HG02852 (cell line): ENCODE data around the gene HYI.

Source experiments
- ATAC-seq: cut with Tn5 transposase; IDR thresholded peaks from one replicate; pipeline ENCODE4 v1.9.1; 2021; ENCODE audit warnings: mild to moderate bottlenecking, moderate library complexity; ENCODE audit not compliant: unreplicated experiment

Gene HYI

DNA sequence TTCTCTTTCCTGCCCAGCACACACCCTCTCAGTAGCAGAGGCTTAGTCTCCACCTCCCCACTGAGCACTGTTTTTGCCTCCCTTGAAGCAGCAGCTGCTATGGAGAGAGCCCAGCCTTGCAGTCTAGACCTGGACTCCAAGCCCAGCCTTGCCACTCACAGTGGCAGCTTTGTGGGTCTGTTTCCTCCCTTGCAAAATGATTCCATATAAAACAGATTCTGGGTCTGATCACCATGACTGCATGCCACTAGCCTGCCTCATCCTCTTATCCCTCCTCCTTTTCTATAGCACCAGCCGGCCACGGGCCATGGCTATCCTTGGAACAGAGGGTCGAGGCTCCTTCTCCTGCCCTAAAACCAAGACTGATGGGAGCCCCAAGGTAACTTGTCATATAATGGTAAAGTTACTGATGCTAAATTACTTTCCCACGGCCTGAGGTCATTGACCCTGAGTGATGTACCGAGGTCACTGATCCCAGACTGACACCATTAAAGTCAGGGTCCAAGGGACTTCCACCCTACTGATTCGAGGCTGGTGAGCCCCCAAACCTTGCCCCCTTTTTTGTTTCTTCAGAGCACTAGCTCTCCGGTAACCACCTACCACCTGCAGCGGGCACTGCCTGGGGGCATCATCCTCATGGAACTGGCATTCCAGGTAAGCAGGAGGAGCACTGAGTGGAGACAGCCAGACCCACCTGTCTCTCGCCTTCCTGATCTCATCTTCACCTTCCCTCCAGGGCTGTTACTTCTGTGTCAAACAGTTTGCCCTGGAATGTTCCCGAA, 7.9 kb downstream of the HYI start:
- ATAC-seq = no peak

DNA sequence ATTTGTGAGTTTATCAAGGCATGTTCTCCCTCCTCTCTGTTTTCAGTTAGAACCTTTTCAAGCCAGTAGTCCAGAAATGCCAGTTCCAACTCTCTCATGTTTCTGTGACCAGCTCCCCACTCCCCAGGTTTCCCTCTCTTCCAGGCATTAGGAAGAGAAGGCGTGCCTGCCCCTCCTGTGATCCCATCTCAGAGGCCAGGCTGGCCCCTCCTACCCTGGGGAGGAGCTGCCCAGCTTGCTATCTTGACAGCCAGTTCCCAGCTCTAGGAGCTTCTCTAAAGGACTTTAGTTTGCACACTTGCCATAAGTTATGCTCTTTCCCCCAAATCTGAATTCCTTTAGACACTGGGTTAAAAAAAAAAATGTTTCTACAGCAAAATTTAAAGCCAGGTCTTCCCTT, 8.9 kb downstream of the HYI start:
- no peak for ATAC-seq

DNA sequence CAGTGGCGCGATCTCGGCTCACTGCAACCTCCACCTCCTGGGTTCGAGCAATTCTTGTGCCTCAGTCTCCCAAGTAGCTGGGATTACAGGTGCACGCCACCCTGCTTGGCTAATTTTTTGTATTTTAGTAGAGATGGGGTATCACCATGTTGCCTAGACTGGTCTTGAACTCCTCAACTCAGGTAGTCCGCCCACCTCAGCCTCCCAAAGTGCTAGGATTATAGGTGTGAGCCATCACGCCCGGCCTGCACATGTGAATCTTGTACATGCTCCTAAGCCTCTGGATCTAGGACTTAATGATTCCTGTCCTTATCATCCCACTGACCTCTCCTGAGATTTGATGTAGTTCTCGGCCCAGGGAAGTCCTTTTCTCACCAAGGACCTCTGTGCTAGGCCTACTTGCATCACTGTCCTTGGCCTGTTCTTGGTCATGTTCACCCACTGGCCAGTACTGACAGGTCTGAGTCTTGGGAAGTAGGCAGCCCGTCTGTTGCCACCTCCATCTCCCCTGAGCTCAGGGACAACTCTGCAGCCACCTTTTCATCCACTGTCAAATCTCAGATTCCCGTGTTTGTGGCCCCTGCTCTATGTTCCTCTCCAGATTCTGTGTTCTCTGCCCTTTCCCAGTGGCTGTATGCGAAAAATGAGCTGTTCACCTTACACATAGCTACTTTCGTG, 9.4 kb downstream of the HYI start:
- ATAC-seq = no peak

DNA sequence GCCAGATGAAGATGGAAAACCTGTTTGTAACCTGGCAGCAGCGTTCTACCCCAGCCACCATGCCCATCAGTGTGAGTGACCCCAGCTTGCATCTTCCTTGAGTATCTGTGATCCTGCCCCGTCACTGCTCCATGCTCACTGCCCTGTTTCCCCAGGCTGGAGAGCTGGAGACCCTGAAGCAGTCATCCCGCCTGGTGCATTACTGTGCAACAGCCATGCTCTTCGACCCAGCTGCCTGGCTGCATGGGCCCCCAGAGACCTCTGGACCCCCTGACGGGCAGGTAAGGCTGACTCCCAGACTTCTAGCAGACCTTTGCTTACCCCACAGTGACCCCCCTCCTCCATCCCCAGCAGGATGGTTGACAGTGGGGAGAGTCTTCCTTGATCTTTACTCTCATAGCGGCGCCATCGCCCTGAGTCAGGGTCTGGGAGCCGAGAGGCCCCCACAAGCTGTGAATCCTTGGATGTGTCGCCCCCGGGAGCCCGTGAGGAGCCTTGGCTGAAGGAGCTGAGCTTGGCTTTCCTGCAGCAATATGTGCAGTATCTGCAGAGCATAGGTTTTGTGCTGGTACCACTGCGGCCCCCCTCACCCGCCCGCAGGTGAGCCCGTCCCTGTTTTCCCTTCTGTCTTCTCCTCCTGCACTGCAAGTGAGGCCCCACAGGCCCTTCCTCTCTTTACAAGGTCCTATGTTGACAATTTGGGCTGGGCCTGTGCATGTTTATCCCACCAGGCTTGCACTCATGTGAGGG, 10.4 kb downstream of the HYI start:
- no peak for ATAC-seq

DNA sequence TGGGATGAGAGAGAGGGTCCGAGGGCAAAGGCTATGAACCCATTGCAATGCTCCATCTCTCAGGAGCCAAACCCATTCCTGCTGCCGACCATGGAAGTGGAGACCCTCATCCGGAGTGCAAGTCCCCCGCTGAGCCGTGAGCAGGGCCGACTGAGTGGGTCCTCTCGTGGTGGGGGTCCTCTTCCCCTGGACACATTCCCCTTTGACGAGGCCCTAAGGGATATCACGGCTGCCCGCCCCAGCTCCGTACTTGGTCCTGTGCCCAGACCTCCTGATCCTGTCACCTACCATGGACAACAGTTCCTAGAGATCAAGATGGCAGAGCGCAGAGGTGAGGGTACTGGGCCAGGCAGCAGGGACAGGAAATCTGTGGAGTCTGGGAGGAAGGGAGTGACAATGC, 11.0 kb downstream of the HYI start:
- ATAC-seq = no peak

GRCh38 chr1:43441894-43442637, 11.7 kb downstream of the HYI start:
- ATAC-seq = no peak

DNA sequence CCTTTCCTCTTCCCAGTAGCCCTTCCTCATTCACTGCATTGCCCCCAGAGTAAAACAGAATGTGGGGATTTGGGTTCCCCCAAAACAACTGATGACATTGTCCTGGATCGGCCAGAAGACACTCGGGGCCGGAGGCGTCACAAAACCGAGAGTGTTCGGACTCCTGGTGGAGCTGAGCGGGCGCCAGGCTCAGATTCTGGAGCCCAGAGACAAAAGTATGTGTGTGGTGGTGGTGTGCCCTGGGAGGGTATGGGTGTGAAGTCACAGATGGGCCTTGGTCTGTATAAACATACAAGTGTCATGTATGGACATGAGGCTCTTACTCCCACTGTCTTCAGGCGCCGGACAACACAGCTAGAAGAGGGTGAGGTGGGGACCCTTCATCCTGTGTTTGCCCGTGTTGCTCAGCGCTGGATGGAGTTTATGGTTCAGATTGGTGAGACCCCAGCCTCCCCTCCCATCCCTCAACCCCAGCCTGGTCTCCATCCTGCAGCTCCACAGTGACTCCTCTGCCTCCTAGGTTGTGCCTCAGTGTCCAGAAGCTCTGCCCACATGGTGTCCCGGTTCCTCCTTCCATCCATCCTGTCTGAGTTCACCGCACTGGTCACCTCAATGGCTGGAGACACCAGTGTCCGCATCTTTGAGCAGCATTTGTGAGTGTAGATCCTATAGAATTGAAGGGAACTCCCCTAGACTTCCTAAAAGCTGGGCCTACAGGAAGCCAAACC, 12.4 kb downstream of the HYI start:
- no peak for ATAC-seq

- ATAC-seq = no peak
Measured at GRCh38 chr1:43440358-43440757, 13.4 kb downstream of the HYI start.

DNA sequence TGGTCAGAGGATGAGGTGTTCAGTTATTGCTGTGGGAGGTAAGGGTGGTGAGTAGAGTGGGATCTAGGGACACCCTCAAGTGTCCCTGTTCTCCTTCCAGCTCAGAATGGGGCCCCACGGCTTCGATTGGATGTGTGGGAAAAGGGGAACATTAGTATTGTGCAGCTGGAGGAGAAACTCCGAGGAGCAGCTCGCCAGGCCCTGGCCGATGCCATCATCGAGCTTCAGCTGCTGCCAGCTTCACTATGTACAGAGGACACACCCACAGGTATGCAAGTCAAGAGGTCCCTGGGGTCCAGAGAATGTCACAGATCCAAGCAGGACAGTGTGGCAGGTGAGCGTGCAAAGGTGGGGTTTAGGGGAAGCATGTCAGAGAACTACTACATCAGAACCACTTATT, 13.9 kb downstream of the HYI start:
- no peak for ATAC-seq

- no peak for ATAC-seq
Measured at GRCh38 chr1:43438953-43439581, 14.7 kb downstream of the HYI start.

DNA sequence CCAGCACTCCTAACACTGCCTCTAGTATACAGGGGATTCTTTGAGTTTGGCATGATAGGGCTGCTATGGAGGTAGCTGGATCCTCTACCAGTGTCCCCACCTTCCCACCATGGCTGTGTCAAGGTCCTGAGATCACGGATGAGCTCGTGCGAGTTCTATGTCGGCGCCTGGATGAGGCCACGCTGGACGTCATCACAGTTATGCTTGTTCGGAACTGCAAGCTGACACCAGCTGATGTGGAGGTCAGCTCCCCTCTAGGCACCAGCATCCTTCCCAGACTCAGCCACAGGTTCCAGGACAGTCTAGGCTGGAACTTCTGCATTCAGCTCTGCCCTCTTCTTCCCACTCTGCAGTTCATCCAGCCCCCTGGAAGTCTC, 15.2 kb downstream of the HYI start:
- ATAC-seq = no peak

- ATAC-seq = no peak
Measured at GRCh38 chr1:43438006-43438405, 15.7 kb downstream of the HYI start.

DNA sequence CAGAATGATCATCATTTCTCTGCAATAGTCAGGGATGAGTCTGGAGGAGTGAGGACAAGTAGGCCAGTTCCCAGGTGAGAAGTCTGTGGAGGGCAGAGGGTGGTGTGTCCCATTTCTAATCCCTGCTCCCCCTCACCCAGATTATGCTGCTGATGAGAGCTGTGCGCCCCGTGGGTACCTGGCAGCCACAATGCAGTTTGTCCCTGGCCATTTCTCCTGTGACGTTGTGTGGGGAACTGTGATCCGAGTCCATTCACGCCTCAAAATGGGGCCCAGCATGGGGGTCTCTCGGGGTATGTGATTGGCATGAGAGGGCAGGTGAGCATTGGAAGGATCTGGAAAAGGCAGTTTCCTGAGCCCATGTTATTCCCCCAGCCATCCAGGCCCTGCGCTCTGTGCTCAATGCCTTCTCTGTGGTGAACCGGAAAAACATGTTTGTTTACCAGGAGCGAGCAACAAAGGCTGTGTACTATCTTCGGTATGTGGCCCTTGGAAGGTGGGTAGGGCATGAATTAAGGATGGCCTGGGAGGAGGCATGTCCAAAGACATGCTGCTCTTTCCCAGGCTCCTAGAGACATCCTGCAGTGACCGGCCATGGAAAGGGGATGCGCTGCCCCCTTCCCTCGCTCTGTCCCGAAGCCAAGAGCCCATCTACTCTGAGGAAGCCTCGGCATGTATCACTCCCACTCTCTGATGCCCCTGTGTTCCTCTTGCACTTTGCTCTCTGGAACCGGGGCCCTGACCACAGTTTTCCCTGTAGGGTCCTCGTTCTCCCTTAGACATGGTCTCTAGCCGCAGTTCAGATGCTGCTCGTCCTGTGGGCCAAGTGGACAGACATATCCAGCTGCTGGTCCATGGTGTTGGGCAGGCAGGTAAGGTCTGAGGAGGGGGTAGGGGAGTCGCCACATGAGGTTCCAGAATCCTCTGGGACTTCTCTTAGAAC, 16.4 kb downstream of the HYI start:
- ATAC-seq = no peak

- ATAC-seq = no peak
Measured at GRCh38 chr1:43436371-43436770, 17.4 kb downstream of the HYI start.

DNA sequence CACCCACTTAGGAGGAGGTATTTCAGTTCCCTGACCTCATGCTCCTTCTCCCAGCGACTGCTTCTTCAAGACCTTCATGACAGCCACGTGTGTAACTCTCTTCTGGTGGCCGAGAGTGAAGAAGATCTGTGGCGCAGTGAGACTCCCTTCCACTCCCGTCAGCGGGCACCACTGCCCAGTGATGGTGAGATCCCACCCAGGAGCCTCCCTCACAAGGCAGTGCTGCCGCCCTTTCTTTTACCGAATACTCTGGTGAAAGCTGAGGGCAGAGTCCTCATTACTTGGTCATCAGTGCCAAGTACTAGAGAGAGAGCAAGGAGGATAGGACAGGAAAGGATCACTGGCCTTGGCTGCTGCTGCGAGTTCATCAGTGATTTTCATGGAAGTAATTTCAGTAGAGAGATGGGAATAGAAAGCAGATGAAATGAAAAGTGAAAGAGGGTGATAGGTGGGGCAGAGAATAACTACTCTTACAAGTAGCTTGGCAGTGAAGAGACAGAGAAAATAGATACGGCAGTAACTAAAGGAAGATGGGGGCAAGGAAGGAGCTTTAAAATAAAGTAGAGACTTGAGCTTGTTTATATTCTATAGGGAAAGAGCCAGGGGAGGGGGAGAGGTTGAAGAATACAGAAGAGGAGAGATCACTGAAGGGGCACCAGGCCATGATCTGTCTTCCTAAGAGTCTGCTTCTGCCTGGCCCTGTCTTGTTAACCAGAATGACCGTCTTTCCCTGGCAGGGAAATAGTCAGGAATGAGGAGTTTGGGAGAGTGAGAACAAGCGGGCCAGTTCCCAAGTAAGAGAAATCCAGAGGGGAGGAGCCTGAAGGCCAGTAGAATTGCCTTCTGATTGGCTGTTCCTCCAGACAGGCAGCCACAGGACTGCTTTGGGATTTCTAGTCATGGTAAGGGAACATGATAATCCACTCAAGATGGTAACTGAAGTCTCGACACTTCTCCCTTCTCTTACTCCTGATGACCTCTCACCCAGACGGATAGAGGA, 18.3 kb downstream of the HYI start:
- no peak for ATAC-seq

DNA sequence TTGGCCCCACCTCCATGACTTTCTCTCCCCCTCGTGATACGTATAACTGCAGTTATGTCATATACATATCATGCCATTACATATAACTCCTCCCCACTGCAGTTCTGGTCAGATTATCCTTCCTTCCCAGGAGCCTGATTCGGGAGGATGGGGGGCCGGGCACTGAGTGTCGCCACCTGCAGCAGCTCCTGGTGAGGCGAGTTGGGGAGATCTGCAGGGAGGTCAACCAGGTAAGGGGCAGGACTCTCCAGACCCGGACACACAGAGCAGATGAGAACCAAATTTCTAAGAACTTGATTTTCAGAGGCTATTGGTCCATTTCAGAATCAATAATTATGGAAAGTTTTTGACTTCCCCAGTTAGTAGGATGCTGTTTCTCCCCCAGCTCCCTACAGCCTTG, 19.5 kb downstream of the HYI start:
- ATAC-seq = no peak

- no peak for ATAC-seq
Measured at GRCh38 chr1:43432907-43433306, 20.8 kb downstream of the HYI start.
